GM21515 (cell line): ENCODE measurements around the gene B4GALT2.

Experiments used
- ATAC-seq: cut with Tn5 transposase; IDR thresholded peaks from one replicate; pipeline ENCODE4 v1.9.1; 2021; ENCODE audit not compliant: unreplicated experiment

Gene B4GALT2

DNA sequence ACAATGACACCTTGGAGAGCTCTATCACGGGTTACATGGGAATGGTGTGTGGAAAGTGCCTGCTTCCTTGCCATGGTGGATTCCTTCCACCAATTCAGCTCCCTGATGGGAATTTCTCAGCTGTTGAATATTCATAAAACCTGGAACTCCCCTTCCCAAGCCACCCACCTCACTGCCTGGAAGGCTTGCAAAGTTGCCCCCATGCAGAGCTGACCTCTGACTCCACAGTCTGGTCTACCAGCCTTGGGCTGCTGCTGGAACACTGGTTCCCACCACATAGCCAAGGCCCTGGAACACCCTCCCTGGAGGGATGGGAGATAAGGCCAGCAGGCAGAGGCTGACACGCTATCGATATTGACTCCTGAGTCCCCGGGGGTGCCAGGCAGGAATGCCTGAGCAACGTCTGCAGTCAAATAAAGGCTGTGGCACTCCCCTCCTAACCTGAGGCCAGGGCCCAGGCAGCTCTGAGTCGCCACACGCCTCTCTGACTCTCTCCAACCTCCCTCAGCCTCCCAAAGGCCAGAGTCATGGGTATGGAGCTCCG, 21.2 kb downstream of the B4GALT2 start:
- ATAC-seq = no peak

- no peak for ATAC-seq
These were observed 23.2 kb downstream of the B4GALT2 start for GRCh38 chr1:44002165-44002564.

DNA sequence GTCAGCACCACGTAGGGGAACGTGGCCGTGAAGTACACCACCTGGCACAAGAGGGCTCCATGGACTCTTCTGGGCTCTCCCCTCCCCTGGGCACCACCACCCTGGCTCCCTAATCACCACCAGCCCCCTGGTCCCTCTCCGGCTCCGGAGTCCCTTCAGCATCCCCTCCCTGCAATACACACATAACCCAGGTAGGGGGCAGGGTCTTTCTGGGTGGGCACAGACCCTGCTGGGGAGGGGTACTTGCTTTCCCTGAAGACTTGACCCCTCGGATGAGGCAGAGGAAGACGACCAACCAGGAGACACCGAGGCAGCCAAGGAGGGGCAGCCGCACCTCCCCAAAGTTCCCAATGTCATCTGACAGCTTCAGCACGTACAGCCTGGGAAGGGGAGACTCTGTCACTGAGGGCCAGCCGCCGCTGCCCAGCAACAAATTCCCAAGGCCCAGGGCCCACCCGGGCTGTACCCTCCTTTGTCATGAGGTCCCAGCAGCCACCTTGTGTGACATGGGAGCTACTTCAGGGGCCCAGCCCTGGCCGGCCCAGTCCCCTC, 23.7 kb downstream of the B4GALT2 start:
- ATAC-seq = no peak

- no peak for ATAC-seq
These were observed 29.2 kb downstream of the B4GALT2 start for GRCh38 chr1:44008259-44008658.

DNA sequence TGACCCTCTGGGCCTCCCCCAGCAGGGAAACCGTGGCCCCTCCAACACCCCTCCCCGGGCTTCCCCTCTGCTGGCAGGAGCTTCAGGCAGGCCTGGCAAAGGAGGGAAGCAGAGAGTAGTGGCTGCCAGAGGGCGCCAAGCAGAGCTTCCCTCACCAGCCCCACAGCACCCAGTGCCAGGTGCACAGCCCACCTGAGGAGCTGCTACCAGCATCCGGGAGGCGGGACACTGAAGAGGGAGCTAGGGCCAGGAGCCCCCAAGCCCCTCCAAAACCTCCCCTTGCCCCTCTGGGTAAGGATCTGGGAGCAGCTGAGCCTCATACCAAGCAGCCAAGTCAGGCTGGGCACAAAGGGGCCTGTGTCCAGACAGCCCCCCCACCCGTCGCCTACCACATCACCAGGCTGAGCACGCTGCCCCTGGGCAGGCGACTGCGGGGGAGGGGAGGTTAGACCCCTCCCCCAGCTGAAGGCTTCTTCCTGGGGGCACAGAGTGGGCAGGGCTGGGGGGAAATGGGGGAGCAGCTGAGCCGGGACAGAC, 32.0 kb downstream of the B4GALT2 start:
- ATAC-seq = no peak

DNA sequence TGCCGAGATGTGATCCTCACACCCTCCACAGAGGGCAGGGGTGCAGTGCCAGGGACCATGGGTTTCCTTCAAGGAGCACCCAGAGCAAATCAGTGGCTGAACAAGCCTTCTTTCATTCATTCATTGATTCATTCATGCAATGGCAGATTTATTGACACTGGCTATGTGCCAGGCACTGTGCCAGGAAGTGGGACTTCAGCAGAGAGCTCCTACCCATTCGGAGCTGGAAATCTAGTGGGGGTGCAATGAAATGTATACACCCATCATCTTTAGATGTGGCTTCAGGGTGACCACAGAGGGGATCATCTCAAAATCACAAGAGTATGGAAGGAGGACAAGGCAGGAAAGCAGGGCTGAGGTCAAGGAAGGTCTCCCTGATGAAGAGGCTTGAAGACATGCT, 33.4 kb downstream of the B4GALT2 start:
- no peak for ATAC-seq

GRCh38 chr1:44012941-44013609, 34.1 kb downstream of the B4GALT2 start:
- ATAC-seq = no peak

DNA sequence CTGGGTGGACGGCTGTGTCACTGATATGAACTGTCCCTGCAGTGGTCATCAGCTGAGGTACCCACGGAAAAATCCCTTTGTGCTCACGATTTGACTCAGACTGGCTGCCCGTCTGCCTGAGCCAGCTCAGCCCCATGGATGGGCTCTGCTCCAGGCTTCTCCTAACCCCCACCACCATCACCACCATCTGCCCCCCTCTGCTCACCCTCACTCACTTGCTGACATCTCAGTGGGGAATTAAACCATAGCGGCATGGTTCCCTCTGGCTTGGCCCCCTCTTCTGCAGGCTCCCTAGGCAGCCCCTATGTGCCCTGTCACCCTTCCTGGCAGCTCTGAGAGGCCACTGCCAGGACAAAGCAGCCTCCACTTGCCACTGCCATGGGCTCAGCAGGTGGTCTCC, 34.9 kb downstream of the B4GALT2 start:
- no peak for ATAC-seq

DNA sequence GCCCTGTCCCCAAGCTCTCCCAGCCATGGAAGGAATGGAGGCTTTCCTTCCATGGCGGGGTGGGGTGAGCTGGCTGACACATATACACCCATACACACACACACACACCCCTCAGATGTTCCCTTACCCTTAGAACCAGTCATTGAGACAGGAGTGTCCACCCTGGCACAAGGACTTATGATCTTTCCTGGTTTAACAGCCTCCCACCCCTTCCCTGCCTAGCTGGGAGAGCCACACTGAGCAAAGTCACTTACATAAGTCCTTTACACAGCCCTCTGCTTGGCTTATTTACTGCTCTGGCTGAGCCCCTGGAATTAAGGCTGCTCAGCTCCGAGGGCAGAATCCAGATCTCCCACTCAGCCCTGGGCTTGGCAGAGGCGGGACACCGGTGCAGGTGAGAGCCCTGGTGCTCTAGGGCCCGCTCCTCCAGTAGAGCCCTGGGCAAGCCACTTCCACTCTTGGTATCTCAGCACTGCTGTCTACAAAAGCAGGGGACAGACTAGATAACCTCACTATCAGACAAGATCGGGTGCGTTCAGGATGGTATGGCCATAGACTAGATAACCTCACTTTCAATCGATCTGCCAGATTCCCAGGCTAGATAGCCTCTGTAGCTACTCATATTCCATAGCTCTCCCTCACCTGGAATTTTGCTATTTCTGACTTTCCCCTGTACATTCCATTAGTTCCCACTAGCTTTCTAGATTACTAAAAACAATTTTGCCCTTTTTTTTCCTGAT, 35.5 kb downstream of the B4GALT2 start:
- no peak for ATAC-seq

- no peak for ATAC-seq
These were observed 36.2 kb downstream of the B4GALT2 start for GRCh38 chr1:44015206-44015605.

GRCh38 chr1:44016041-44016889, 37.3 kb downstream of the B4GALT2 start:
- no peak for ATAC-seq

DNA sequence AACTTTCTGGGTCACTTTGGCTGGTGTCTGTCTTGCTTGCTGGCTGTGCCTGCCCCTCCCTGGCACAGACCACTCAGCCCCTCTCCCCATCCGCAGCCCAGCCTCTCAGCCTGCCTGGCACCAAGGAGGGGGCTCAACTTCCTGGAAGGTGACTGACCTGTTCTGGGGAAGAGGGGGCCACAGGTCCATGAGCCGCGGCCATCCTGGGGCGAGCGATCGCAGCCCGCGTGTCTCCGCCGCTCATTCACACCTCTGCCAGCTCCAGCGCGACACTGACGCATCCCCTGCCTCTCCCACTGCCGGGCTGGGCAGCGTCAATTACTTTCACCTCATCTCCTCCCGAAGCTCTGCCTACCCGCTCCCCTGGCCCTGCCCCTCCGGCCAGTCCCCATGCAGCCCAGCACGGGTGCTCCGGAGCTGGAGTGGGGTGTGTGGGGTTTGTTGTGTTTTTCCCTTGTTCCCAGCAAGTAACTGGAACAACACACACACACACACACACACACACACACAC, 37.9 kb downstream of the B4GALT2 start:
- ATAC-seq = no peak

DNA sequence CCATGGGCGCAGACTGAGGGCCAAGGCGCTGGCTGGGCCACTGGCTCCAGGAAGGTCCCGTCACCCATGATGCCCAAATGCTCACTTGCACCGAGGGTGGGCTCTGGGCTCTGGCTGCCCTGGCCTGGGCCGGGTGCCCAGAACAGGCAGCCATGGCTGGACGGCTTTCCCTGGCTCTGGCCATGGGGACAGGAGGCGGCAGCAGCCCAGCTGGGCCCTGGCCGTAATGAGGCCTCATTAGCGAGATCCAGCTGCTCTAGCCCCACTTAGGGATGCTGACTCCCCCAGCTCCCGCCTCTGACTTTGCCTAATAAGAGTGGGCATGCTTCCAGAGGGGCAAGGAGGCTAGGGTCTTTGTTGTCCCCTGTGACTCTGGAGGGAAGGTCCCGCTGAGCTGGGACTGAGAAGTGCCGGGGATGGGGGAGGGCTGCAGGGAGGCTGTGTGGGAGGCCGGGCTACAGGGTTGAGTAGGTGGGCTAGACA, 40.5 kb downstream of the B4GALT2 start:
- ATAC-seq = no peak

GRCh38 chr1:44020464-44020863, 41.5 kb downstream of the B4GALT2 start:
- no peak for ATAC-seq

- ATAC-seq = no peak
These were observed 42.1 kb downstream of the B4GALT2 start for GRCh38 chr1:44021156-44021555.

GRCh38 chr1:44021581-44022321, 42.7 kb downstream of the B4GALT2 start:
- ATAC-seq = no peak

- no peak for ATAC-seq
These were observed 45.3 kb downstream of the B4GALT2 start for GRCh38 chr1:44024031-44024902.

DNA sequence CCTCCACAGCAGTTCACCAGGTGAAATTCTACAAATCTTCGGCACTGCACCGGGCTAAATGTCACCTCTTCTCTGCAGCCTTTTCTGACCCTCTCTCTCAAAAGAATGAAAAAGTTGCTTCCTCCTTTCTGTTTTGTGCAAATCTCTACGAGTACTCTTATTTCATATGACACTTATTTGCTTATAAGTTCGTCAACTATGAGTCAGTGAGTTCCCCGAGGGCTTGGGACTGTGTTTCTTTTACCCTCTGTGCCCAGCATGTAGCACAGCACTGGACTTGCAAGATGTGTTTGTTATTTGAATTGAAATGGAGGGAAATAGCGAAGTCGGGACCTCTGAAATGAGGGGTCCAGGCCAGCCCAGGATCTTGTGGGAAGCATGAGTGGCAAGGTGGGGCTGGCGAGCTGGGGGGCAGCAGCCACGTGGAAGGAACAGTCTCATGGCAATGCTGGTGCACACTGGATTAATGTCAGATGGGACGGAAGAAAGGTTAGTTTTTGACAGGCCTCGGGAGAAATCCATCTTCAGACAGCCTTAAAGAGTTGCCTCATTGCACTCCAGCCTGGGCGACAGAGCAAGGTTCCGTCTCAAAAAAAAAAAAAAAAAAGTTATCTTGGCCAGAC, 46.0 kb downstream of the B4GALT2 start:
- ATAC-seq = no peak
